ENCODE measurements around the gene SZT2. TPM values are rescaled to one million over a fixed set of nuclear protein-coding genes. Genes with fewer than 3 reads are reported as not detected.

The SZT2 gene
- total RNA-seq, 1 donor from 2014 or later, result 63.6 TPM

- Mint-ChIP-seq H3K4me3 (ENCODE audit: unreplicated experiment) (no peak overlapping the region), H3K36me3 (ENCODE audit: unreplicated experiment) (no peaks in the 10 kb centered on the region), H3K27me3 (ENCODE audit: unreplicated experiment) (no peaks in the 10 kb centered on the region), H3K9me3 (ENCODE audit: unreplicated experiment) (no peaks in the 10 kb centered on the region), H3K4me1 (ENCODE audit: unreplicated experiment) (peaks cover 2% of the 10 kb centered on the region), H3K27ac (ENCODE audit: unreplicated experiment) (no peak overlapping the region)
- no peak for TF ChIP-seq CTCF (IDR thresholded peaks at IDR 0.05)
- DNase-seq (ENCODE audit: extremely low spot score, unreplicated experiment), result no peak
Measured at GRCh38 chr1:43463479-43463878, 73.8 kb downstream of the SZT2 start.

GRCh38 chr1:43464681-43465504 is 75.2 kb downstream of the SZT2 start:
- Mint-ChIP-seq H3K4me1 (ENCODE audit: unreplicated experiment) (peaks cover 2% of the 10 kb centered on the region), H3K27ac (ENCODE audit: unreplicated experiment) (no peak overlapping the region), H3K4me3 (ENCODE audit: unreplicated experiment) (no peak overlapping the region), H3K27me3 (ENCODE audit: unreplicated experiment) (no peaks in the 10 kb centered on the region), H3K36me3 (ENCODE audit: unreplicated experiment) (no peaks in the 10 kb centered on the region), H3K9me3 (ENCODE audit: unreplicated experiment) (no peaks in the 10 kb centered on the region)
- TF ChIP-seq CTCF (IDR thresholded peaks at IDR 0.05), result no peak
- DNase-seq (ENCODE audit: extremely low spot score, unreplicated experiment), result no peak

- H3K27ac Mint-ChIP-seq (ENCODE audit: unreplicated experiment), result no peak overlapping the region
- no peak overlapping the region for H3K4me3 Mint-ChIP-seq (ENCODE audit: unreplicated experiment)
- H3K36me3 Mint-ChIP-seq (ENCODE audit: unreplicated experiment), result no peaks in the 10 kb centered on the region
- no peaks in the 10 kb centered on the region for H3K27me3 Mint-ChIP-seq (ENCODE audit: unreplicated experiment)
- no peak for TF ChIP-seq CTCF (IDR thresholded peaks at IDR 0.05)
- H3K9me3 Mint-ChIP-seq (ENCODE audit: unreplicated experiment), result no peaks in the 10 kb centered on the region
- DNase-seq (ENCODE audit: extremely low spot score, unreplicated experiment), result no peak
- H3K4me1 Mint-ChIP-seq (ENCODE audit: unreplicated experiment), result peaks cover 2% of the 10 kb centered on the region
Measured at GRCh38 chr1:43465505-43466067, 75.9 kb downstream of the SZT2 start.

- Mint-ChIP-seq H3K4me3 (ENCODE audit: unreplicated experiment) (no peak overlapping the region), H3K4me1 (ENCODE audit: unreplicated experiment) (peaks cover 4% of the 10 kb centered on the region), H3K36me3 (ENCODE audit: unreplicated experiment) (no peaks in the 10 kb centered on the region), H3K27ac (ENCODE audit: unreplicated experiment) (no peak overlapping the region), H3K27me3 (ENCODE audit: unreplicated experiment) (no peaks in the 10 kb centered on the region), H3K9me3 (ENCODE audit: unreplicated experiment) (no peaks in the 10 kb centered on the region)
- TF ChIP-seq CTCF (IDR thresholded peaks at IDR 0.05), result no peak
- no peak for DNase-seq (ENCODE audit: extremely low spot score, unreplicated experiment)
Measured at GRCh38 chr1:43466403-43466802, 76.7 kb downstream of the SZT2 start.

GRCh38 chr1:43468414-43468813 is 78.7 kb downstream of the SZT2 start:
- no peak overlapping the region for H3K4me3 Mint-ChIP-seq (ENCODE audit: unreplicated experiment)
- H3K9me3 Mint-ChIP-seq (ENCODE audit: unreplicated experiment), result no peaks in the 10 kb centered on the region
- no peak for DNase-seq (ENCODE audit: extremely low spot score, unreplicated experiment)
- H3K4me1 Mint-ChIP-seq (ENCODE audit: unreplicated experiment), result peaks cover 19% of the 10 kb centered on the region
- no peak overlapping the region for H3K27ac Mint-ChIP-seq (ENCODE audit: unreplicated experiment)
- H3K36me3 Mint-ChIP-seq (ENCODE audit: unreplicated experiment), result no peaks in the 10 kb centered on the region
- no peaks in the 10 kb centered on the region for H3K27me3 Mint-ChIP-seq (ENCODE audit: unreplicated experiment)
- TF ChIP-seq CTCF (IDR thresholded peaks at IDR 0.05), result no peak
